ENCODE data around the gene MUL1. TPM values are rescaled to one million over a fixed set of nuclear protein-coding genes. Genes with fewer than 3 reads are reported as not detected.

MUL1 gene
- 10 to 100 TPM in 3 of 4 donors, 1 to 10 TPM in 1; 5.8 to 42.9 (median 28.7) TPM for total RNA-seq

- H3K4me1 ChIP-seq, result peaks cover 0 to 27% (median 4%) of the 10 kb centered on the region in 4 donors
- DNase-seq, result peak; percentile 94 to 98 (median 96)
- H3K9me3 ChIP-seq, result no peaks in the 10 kb centered on the region
- peaks cover 0 to 21% (median 0%) of the 10 kb centered on the region in 3 donors for H3K36me3 ChIP-seq
- no peaks in the 10 kb centered on the region for H3K27me3 ChIP-seq
- H3K4me3 ChIP-seq, result peak within 1 kb of the TSS; percentile 77 to 97 (median 88)
- H3K27ac ChIP-seq, result peak within 1 kb of the TSS; percentile 81 to 86 (median 84)
- TF ChIP-seq POLR2A (IDR thresholded peaks at IDR 0.05) (peak; percentile 70 to 72), CTCF (IDR thresholded peaks at IDR 0.05) (no peak)
Measured at GRCh38 chr1:20507564-20508410, at the start of gene MUL1. Gene MUL1, minus strand, starts transcription at chr1:20508151. Its CDS starts 127 bp downstream, at chr1:20508024.

GRCh38 chr1:20555758-20556120, 47.8 kb upstream of the MUL1 start:
- Histone ChIP-seq H3K36me3 (no peaks in the 10 kb centered on the region), H3K4me3 (no peak overlapping the region), H3K27me3 (peaks cover 0 to 13% of the 10 kb centered on the region in 2 donors), H3K27ac (no peak overlapping the region), H3K4me1 (peaks cover 0 to 23% (median 0%) of the 10 kb centered on the region in 4 donors), H3K9me3 (no peaks in the 10 kb centered on the region)
- DNase-seq, result no peak
- TF ChIP-seq POLR2A (IDR thresholded peaks at IDR 0.05) (no peak), CTCF (IDR thresholded peaks at IDR 0.05) (no peak)

GRCh38 chr1:20555025-20555757, 47.2 kb upstream of the MUL1 start:
- Histone ChIP-seq H3K4me3 (no peak overlapping the region), H3K9me3 (no peaks in the 10 kb centered on the region), H3K27me3 (peaks cover 0 to 13% of the 10 kb centered on the region in 2 donors), H3K36me3 (no peaks in the 10 kb centered on the region), H3K27ac (no peak overlapping the region), H3K4me1 (peaks cover 0 to 23% (median 0%) of the 10 kb centered on the region in 4 donors)
- TF ChIP-seq CTCF (IDR thresholded peaks at IDR 0.05), result no peak
- no peak for TF ChIP-seq POLR2A (IDR thresholded peaks at IDR 0.05)
- no peak for DNase-seq

- Histone ChIP-seq H3K27ac (no peak overlapping the region), H3K4me1 (peaks cover 0 to 23% (median 0%) of the 10 kb centered on the region in 4 donors), H3K9me3 (no peaks in the 10 kb centered on the region), H3K27me3 (peaks cover 0 to 13% of the 10 kb centered on the region in 2 donors), H3K36me3 (no peaks in the 10 kb centered on the region), H3K4me3 (peak overlapping the region in 2 of 4 donors; percentile 27 to 40)
- DNase-seq, result no peak
- TF ChIP-seq POLR2A (IDR thresholded peaks at IDR 0.05) (no peak), CTCF (IDR thresholded peaks at IDR 0.05) (no peak)
Measured at GRCh38 chr1:20552728-20553445, 44.9 kb upstream of the MUL1 start.
